SKM-1 (cell line): Measurements from ENCODE around the gene IFFO2.

ENCODE experiments used
- DNase-seq: peaks from one replicate; lab custom pipeline; 2025; ENCODE audit not compliant: unreplicated experiment; lab: John Stamatoyannopoulos, UW

The IFFO2 gene

DNA sequence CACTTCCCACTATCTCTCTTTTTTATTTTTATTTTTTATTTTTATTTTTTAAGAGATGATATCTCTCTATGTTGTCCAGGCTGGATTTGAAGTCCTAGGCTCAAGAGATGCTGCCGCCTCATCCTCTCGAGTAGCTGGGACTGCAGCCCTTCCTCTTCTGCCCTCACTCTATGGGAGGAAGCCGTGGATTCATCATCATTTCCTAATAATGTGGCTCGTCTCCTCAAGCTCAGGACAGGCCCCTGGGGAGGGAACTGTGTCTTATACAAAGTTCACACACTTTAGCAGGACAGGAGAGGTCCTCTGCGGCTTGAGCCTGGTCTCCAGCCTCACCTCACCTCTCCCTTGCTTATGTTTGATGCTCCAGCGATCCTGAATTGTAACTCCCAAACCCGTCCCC is 16.5 kb upstream of the IFFO2 start:
- DNase-seq: peak; percentile 44

DNA sequence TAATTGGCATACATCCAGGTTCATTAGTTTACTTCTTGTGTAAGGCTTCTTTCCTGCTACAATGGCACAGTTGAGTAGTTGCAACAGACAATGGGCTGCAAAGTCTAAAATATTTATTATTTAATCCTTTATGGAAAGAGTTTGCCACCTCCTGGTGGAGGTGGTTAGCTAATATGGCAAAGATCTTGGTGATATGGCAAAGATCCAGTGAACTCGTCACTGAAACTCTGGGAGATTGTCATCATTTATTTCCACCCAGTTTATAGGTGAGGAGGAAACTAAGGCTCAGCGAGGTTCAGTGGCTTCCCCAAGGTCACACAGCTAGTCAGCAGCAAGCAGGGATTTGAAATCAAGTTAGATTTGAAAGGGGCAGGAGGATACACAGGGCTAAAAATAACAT is 16.1 kb upstream of the IFFO2 start:
- DNase-seq: no peak

DNA sequence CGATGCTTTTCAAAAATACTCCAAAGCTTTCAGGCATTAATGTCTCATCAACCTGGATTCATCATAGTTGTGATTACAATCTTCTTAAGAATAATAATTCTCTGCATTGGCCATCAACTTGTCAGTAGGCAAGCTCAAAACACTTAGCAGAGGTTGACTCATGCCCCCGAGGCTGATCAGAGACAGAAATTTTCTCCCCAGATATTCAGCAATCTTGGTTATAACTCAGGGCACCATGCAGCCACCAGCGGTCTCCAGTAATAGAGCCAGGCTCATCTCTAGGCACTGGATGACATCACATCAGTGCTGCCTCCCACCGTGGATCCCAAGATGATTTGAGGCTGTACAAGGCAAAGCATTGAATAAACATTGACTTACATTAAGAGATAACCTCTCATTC is 14.3 kb upstream of the IFFO2 start:
- DNase-seq: no peak

DNA sequence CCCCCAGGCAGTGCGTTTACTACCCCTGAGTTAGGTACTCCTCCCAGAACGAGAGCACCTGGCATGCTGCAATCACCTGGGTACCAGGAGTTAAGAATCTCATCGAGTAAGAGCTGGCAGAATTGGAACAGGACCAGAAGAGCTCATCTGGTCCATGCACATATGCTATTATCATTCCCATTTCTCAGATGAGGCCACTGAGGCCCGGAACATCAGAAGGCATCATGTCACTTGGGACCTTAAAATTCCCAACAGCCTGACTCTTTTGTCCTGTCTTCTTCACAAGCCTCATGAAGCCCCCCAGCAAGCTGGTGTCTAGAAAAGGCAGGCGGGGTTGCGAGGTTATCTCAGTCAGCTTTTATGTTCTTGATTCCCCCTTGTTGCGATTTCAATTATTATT is 13.9 kb upstream of the IFFO2 start:
- DNase-seq: no peak

DNA sequence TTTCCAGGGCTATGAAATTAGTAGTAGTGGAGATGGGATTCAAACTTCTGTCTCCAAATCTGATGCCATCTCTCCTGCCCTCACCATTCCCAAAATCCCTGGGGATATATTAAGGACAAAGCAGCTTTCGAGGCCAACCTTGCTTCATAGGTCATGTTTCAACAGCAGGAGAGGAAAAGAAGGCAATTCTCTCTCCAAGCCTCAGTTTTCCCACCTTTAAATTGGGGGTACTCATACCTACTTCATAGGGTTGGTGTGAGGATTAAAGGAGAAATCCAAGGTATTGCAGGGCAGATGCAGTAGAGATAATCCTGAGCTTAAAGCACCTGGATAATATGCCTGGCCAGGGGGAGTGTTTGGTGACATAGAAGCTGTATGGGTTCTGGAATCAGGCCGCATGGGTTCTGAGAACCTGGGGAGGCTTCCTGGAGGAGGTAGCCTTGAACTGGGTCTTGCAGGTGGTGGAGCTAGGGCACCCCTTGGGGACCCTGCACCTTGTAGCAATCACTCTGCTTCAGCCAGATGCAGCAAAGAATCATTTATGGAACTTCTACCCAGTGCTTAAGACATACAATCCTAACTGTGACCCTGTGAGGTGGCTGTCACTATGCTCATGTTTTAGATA is 10.7 kb upstream of the IFFO2 start:
- DNase-seq: no peak

DNA sequence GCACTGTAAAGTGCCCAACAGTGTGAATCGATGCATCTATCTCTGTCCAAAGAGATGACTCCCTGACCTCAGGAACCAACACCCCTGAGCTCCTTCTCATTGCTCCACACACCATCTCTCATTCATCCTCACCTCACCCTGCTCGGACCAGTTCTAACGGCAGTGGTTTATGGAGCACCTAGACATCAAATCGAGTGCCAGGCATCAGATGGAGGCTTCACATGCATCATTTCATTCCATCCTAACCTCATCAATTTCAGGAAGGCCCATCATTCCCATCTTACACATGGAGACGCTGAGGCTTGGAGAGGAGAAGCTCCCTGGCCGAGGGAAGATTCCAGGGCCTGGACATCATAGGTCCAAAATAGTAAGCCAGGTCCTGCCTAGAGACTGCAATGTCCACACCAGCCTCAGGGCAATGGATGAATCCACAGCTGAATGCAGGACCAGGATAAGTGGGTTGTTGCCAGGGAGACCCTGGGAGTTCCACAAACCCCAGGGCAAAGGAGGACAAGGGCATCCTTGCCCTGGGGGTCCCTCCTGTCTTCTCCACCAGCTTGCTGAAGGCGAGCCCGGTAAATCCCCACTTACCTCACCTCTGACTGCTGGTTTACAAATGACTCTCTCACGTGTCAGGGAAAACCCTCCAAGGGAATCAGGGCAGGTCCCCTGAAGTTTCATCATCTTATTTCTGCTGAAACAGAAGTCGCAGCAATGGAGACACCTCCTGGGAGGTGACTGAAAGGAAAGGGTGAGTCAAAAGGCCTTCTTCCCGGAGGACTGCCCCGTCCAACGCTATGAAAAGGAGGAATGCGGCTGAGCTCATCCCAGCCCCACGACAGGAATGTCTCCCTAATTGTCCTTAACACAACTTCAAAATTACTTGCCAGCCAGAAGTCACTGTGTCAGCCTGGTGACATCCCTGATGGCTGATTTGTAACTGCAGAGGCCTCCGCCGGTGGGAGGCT is 9.0 kb upstream of the IFFO2 start:
- DNase-seq: no peak

DNA sequence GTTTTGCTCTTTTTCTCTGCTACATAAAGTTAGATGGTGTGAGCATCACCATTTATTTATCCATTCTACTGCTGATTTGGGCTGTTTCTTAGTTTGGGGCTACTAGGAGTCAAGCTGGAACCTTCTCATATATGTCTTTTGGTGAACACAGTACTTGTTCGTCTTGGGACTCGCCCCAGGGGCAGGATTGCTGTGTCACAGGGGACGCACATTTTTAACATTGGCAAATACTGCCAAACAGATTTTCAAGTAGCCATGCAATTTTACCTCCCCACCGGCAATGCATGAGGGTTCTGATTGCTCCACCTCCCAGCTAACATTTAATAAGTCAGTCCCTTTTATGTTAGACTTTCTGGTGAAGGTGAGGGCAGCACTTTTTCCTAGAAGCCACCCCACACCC is 7.5 kb upstream of the IFFO2 start:
- DNase-seq: no peak

DNA sequence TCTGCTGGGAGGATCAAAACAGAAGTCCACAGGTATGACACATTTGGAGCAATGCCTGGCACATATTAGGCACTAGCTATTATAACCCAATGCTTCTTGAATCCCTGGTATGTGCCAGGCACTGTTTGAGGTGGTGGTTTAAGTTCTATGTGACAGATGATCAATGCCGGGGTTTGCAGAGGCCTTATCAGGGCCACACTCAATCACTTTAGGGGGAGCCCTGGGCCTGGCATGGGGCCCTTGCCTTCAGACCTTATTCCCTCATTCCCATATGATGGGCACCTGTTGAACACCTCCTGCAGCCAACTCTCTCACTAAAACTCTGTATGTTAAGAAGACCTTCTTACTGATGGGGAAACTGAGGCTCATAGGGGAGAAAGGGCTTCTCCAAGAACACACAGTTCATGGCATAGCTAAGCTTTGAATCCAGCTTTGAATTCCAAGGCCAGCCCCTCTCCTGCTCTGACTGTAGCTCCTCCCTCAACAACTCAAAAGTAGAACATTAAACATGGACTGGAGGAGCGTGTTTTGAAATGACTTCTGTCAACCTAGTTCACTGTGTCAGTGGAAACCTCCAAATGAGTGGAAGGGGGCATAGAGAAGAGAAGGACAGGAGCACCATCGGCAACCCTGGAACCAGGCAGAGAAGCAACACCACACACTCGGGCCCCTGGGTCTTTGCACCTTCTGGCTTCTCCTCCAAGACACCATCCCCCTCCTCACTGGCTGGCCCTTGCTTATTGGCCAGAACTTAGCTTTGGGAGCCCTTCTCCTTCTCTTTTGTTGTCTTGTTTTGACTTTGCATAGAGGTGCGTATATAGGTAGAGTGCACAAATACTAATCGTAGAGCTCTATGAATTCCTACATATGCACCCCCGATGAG is 6.6 kb upstream of the IFFO2 start:
- DNase-seq: no peak

DNA sequence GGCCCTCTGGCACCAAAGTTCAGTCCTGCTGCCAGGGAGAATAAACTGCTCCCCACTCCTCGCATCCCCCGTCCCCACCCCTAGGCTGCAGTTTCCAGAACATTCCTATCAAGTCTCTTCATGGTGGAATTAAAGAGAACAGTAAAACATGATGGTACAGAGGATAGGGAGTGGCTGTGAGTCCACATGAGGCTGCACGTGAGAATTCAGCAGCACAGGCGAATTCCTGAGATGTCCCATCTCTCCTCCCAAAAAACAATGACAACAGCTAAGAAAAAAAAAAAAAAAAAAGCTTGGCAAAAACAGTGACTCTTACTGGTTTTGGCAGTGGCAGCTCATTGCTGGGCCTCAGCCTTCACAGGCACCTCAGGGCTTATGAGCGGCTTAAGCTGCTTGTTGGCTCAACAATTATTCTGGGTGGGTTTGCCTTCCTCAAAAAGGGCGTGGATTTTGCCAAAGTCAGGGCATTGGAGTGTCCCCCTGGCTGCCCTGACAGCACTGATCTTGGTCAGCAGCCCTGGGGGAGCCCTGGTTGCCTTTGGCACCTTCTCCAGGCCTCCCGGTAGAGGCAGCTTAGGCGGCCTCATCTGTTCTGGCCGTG is 5.7 kb upstream of the IFFO2 start:
- no peak for DNase-seq

DNA sequence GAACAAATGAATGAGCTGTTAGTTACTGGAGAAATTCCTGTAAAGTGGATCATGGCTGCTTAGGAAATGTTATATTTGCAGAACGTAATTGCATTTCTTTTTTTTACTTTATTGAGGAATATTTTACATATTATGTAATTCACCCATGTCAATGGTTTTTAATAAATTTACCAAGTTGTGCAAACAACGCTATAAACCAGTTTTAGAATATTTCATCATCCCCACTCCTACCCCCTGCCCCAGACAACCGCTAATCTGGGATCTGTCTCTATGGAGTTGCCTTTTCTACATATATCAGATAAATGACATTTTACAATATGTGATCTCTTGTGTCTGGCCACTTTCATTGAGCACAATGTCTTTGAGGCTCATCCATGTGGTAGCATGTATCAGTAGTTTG is 4.3 kb upstream of the IFFO2 start:
- DNase-seq: no peak

DNA sequence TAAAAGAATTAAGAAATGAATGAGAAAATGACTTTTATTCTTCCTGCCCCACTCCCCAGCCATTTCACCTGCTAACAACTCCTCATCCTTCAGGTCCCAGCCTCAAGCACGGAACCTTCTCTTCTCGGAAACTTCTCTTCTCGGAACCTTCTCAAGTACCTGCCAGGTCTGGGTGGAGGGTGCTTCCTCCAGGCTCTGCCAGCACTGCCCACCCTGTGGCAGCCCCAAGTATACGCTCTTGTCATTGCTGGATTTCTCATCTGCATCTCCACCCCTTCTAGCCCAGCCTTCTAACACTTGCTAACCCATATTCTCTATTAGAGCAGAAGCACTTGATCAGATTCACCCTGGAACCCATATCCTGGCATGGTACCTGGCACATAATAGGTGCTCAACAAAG is 3.9 kb upstream of the IFFO2 start:
- DNase-seq: no peak

DNA sequence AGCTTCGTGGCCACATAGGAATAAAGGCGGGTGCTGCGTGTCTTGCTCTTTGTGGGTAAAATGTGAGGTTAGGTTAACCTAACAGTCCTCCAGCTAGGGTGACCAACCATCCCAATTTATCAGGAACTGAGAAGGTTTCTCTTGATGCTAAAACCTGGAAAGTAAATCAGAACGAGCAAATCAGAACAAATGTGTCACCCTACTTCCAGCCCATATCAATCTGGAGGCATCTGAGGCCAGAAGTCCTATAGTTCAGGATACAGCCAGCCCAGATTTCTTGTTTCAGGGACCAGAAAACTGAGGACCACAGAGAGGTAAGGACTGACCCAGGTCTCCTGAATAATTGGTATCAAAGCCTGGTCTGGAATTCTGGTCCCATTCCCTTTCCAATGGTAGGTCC is 3.1 kb upstream of the IFFO2 start:
- no peak for DNase-seq

DNA sequence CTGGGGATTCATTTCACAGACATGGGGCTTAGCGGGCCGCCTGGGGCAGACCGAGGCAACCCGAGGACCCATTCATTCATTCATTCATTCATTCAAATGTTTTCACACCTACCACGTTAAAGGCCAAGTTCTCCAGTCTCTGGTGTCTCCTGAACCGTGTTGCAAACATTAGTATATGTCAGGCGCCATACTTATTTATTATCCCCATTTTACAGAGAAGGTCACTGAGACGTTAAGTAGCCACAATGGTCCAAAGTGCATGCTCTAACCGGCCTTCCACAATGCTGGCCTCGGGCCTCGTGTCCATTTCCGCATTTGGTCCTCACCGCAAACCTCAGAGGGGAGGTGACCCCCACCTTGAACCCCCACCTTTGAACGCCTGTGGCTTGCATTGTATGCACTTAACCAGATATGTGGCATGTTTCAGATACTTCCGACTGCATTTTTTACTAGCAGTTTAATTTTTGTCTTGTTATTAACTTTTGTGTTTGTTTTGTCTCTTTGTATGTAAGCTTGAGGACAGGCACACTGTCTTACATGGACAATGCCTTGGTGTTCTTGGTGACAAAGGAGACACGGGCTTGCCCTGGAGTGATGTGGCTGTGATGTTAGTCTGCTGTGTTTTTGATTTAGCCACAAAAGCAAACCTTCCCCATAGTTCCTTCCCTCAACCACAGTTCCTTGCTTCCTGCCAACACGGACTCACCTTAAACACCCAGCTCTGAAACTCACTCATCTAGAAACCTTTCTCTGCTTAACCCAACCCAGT is 1.2 kb upstream of the IFFO2 start:
- no peak for DNase-seq

DNA sequence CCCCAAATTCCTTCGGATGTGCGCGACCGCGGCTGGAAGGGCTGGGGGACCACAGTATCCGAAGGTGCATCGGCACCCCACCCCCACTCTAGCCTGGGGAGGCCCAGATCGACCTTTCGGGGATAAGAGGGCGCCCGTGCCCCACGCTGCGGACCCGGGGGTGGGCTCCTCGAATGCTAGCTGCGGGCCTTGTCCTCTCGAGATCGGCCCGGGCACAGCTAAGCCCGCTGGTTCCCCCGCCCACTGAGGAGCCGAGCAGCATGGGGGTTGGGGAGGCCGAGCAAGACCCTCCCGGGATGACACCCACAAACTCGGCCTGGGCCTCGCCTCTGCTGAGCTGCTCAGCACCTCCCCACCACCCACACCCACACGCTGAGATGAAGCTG is 653 bp upstream of the IFFO2 start:
- DNase-seq: no peak

DNA sequence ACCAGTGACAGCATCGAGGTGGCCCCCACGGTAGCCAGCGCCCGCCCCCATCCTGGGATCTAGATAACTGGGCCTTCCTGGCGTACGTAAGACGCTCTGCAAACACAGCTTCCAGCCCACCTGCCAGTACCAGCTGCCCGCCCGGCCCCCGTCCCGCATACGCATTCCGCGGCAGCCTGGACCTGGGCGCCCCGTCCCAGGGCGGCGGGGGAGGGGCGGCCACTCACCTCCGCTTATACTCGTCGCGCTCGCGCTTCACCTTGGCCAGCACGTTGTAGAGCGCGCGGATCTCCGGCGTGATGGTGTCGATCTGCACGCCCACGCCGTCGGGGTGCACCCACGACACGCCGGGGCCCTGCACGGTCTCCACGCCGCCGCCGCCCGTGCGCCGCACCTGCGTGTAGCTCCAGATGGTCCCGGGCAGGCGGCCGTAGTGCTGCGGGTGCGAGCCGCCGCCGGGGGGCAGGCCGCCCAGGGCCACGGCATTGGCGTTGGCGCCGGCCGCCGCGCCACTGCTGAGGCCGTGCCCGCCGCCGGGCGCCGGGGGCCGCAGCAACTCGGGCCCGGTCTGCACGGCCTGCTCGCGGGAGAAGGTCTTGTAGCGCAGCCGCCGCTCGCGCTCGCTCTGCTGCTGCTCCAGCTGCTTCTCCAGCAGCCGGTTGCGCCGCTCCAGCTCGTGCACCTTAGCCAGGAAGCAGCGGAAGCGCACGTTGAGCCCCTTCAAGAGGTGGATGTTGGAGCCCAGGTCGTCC is 859 bp downstream of the IFFO2 start:
- DNase-seq: no peak

DNA sequence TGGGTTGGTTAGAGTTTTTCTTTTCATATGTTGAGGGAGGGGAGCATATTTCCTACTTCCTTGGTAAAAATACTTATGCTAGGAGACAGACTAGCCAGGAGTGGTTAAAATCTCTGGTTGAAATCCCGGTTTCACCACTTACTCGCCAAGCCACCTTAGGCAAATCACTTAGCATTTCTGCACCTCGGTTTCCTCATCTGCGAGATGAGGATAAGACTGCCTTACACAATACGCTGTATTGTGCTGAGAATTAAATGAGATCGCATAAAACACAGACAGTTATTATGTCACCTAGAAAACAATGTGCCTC is 1.4 kb downstream of the IFFO2 start:
- no peak for DNase-seq

DNA sequence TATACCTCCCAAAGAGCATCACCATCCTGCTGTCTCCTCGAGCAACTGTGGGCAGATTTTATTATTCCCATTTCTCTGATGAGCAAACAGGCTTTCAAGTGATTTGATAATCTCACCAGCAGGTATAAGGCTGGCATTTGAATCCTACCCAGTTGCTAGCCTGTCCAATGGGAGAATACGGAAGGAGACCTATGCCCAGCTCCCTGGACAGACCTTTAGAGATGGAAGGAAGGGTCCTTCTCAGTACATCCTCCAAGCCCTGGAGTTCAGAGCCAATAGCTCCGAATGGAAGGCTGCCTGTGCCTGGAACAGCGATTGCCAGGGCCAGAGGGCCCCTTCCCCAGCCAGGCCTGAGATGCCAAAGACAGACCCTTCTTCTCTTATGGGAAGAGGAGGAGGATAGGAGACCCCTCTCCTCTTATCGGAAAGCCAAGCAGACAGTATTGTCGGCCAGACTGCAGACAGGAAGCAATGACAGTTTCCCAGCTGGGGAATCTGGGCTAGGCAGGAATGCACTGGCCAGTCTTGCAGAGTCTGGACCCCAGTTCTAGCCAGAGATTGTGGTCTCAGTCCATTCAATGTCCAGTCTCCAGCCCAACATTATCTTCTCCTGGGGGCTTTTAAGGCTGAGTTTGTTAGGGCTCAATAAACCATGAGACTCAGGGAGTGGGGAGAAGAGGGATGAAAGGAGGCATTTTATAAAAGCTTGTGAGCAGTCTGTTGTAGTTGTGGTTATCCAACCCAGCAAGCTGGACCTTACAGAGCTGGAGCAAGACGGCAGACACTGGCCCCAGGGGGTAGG is 2.0 kb downstream of the IFFO2 start:
- no peak for DNase-seq

DNA sequence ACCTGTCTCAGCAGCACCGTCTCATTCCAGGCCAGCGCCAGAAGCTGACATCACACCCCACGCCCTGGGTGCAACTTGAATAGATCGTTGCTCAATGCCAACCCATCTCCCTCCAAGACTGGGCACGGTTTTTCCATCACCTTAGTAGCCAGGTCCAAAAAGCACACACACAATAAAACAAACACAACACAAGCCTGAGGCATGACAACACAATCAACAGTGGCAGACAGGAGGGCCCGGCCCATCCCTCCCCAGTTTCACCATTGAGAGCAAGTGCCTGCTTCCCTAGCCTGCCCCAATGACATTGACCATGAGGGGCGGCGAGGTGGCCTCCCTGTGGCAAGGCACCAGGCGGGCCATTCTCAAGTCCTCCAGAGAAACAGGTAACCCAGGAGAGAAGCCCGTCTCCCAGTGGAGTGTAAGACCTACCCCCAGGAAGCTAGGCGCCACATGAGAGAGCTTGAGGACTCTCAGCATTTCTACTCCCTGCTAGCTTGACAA is 2.7 kb downstream of the IFFO2 start:
- no peak for DNase-seq

DNA sequence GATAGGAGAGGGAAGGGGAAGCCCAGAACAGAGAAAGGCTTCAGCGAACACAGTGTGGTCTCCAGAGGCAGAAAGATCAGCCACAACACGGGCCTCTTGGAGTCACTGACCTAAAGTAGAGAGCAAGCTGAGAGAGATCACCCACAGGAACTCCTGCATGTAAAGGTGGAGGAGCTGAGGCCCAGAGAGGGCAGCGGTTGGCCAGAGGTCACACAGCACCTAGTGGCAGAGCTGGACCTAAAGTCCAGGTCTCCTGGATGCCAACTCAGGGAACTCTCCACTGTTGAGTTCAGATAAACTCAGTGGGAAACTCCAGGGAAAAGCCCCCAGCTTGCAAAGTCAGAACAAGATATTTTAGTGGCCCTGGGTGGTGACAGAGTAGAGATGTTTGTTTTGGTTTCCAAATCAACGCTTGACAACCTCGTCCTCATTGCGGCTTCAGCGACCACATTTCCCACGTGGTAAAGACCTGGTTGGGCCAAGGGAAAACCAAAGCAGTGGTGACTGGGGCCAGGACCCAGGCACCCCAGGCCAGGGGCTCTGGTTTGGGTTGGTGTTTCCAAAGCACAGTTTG is 4.6 kb downstream of the IFFO2 start:
- DNase-seq: no peak
